Tibial artery (tissue), 4 donors: Measurements from ENCODE around the gene C10orf90.

Source experiments
- DNase-seq, 2 donors: peaks; one replicate each; pipeline ENCODE4 v3.0.0-alpha.2; 2019
- H3K27ac ChIP-seq, 2 donors: fragments of 200-600 bp; sonication (generic) in 1 of 2; 1 replicate in 1 of 2; 2 replicates in 1 of 2; pipeline ENCODE4 v1.5.1; 2018 to 2019; ENCODE audit warnings: mild to moderate bottlenecking in 1 of 2
- H3K27me3 ChIP-seq, 2 donors: fragments of 200-600 bp; sonication (generic) in 1 of 2; one replicate each; pipeline versions ENCODE4 v1.5.1 to v1.6.0; 2016 to 2019
- H3K36me3 ChIP-seq, 3 donors: fragments of 200-600 bp; sonication (generic) in 2 of 3; one replicate each; pipeline ENCODE4 v1.5.1; 2016 to 2019; ENCODE audit warnings: mild to moderate bottlenecking in 2 of 3
- H3K4me1 ChIP-seq, 4 donors: fragments of 200-600 bp; sonication (generic) in 2 of 4; 1 replicate in 3 of 4; 2 replicates in 1 of 4; pipeline ENCODE4 v1.5.1; 2016 to 2019
- H3K4me3 ChIP-seq, 2 donors: fragments of 200-600 bp; sonication (generic) in 1 of 2; 1 replicate in 1 of 2; 2 replicates in 1 of 2; pipeline ENCODE4 v1.5.1; 2018 to 2019; ENCODE audit warnings: mild to moderate bottlenecking in 2 of 2
- H3K9me3 ChIP-seq, 3 donors: fragments of 200-600 bp; sonication (generic) in 1 of 3; one replicate each; pipeline ENCODE4 v1.5.1; 2016 to 2019
- CTCF ChIP-seq, 2 experiments: fragments of 200-600 bp in 1 of 2; fragments of 450-650 bp in 1 of 2; IDR thresholded peaks; one replicate each; pipeline ENCODE4 v1.5.1; 2017 to 2019; ENCODE audit warnings: antibody characterized with exemption in 2 of 2, mild to moderate bottlenecking in 1 of 2, moderate library complexity in 1 of 2
- intact Hi-C: fragments of 100-400 bp; cut with DNase I; formaldehyde crosslinking; loops from one replicate; pipeline ENCODE4 v1.15.0; 2023; ENCODE audit warnings: low total_unique reads

C10orf90 gene

GRCh38 chr10:126658928-126659327 lies 11.6 kb downstream of the C10orf90 start:
- H3K36me3 ChIP-seq, result no peaks in the 10 kb centered on the region
- intact Hi-C loops, result no loop called here
- no peak for TF ChIP-seq CTCF (IDR thresholded peaks at IDR 0.05)
- peaks cover 0 to 2% of the 10 kb centered on the region in 2 donors for H3K27me3 ChIP-seq
- no peak for DNase-seq
- H3K4me3 ChIP-seq, result no peak overlapping the region
- no peaks in the 10 kb centered on the region for H3K9me3 ChIP-seq
- peaks cover 0 to 7% (median 2%) of the 10 kb centered on the region in 4 donors for H3K4me1 ChIP-seq
- no peak overlapping the region for H3K27ac ChIP-seq

- Histone ChIP-seq H3K27me3 (peaks cover 0 to 2% of the 10 kb centered on the region in 2 donors), H3K4me1 (no peaks in the 10 kb centered on the region), H3K9me3 (no peaks in the 10 kb centered on the region), H3K36me3 (no peaks in the 10 kb centered on the region), H3K27ac (no peak overlapping the region), H3K4me3 (no peak overlapping the region)
- intact Hi-C loops, result no loop called here
- DNase-seq, result no peak
- no peak for TF ChIP-seq CTCF (IDR thresholded peaks at IDR 0.05)
Observed at GRCh38 chr10:126654579-126654978, 15.9 kb downstream of the C10orf90 start.

GRCh38 chr10:126651467-126651866 lies 19.0 kb downstream of the C10orf90 start:
- no peak for DNase-seq
- intact Hi-C loops, result no loop called here
- H3K4me3 ChIP-seq, result no peak overlapping the region
- no peaks in the 10 kb centered on the region for H3K27me3 ChIP-seq
- H3K27ac ChIP-seq, result no peak overlapping the region
- no peaks in the 10 kb centered on the region for H3K36me3 ChIP-seq
- no peaks in the 10 kb centered on the region for H3K9me3 ChIP-seq
- TF ChIP-seq CTCF (IDR thresholded peaks at IDR 0.05), result no peak
- no peaks in the 10 kb centered on the region for H3K4me1 ChIP-seq

- no peak overlapping the region for H3K27ac ChIP-seq
- no peak for TF ChIP-seq CTCF (IDR thresholded peaks at IDR 0.05)
- no peaks in the 10 kb centered on the region for H3K36me3 ChIP-seq
- no peaks in the 10 kb centered on the region for H3K27me3 ChIP-seq
- H3K9me3 ChIP-seq, result no peaks in the 10 kb centered on the region
- H3K4me3 ChIP-seq, result no peak overlapping the region
- DNase-seq, result no peak
- H3K4me1 ChIP-seq, result no peaks in the 10 kb centered on the region
- intact Hi-C loops, result no loop called here
Observed at GRCh38 chr10:126650161-126650560, 20.3 kb downstream of the C10orf90 start.

GRCh38 chr10:126647116-126647515 lies 23.4 kb downstream of the C10orf90 start:
- no peak overlapping the region for H3K27ac ChIP-seq
- no peaks in the 10 kb centered on the region for H3K4me1 ChIP-seq
- no peak for DNase-seq
- intact Hi-C loops, result no loop called here
- no peaks in the 10 kb centered on the region for H3K27me3 ChIP-seq
- H3K9me3 ChIP-seq, result no peaks in the 10 kb centered on the region
- TF ChIP-seq CTCF (IDR thresholded peaks at IDR 0.05), result no peak
- H3K4me3 ChIP-seq, result no peak overlapping the region
- H3K36me3 ChIP-seq, result no peaks in the 10 kb centered on the region

- no peak for TF ChIP-seq CTCF (IDR thresholded peaks at IDR 0.05)
- Histone ChIP-seq H3K36me3 (no peaks in the 10 kb centered on the region), H3K4me3 (no peak overlapping the region), H3K9me3 (no peaks in the 10 kb centered on the region), H3K27me3 (no peaks in the 10 kb centered on the region), H3K27ac (no peak overlapping the region), H3K4me1 (no peaks in the 10 kb centered on the region)
- intact Hi-C loops, result no loop called here
- no peak for DNase-seq
Observed at GRCh38 chr10:126646110-126646509, 24.4 kb downstream of the C10orf90 start.
